Vagina (tissue), 2 donors: ENCODE data around the gene VOPP1. TPM values are rescaled to one million over a fixed set of nuclear protein-coding genes. Genes with fewer than 3 reads are reported as not detected.

ENCODE experiments used
- DNase-seq, 2 donors: peaks; one replicate each; pipeline ENCODE4 v3.0.0-alpha.2; 2017; ENCODE audit errors: extremely low spot score in 2 of 2
- H3K27ac ChIP-seq: fragments of 200-600 bp; sonication (generic); one replicate; pipeline ENCODE4 v1.5.1; 2019
- H3K27me3 ChIP-seq: fragments of 200-600 bp; sonication (generic); one replicate; pipeline ENCODE4 v1.5.1; 2019
- H3K36me3 ChIP-seq, 2 donors: fragments of 200-600 bp; sonication (generic); one replicate each; pipeline ENCODE4 v1.5.1; 2017 to 2019
- H3K4me1 ChIP-seq: fragments of 200-600 bp; sonication (generic); one replicate; pipeline ENCODE4 v1.5.1; 2019
- H3K4me3 ChIP-seq, 2 donors: fragments of 200-600 bp; sonication (generic); 1 replicate in 1 of 2; 2 replicates in 1 of 2; pipeline ENCODE4 v1.5.1; 2016 to 2019
- H3K9me3 ChIP-seq: fragments of 200-600 bp; sonication (generic); one replicate; pipeline ENCODE4 v1.5.1; 2019
- POLR2A ChIP-seq, 2 donors: fragments of 450-650 bp; IDR thresholded peaks; one replicate each; pipeline ENCODE4 v1.6.1; 2017; ENCODE audit warnings: antibody characterized with exemption in 2 of 2, mild to moderate bottlenecking in 2 of 2, moderate library complexity in 2 of 2
- POLR2AphosphoS5 ChIP-seq, 2 donors: sonication (generic); formaldehyde crosslinking; IDR thresholded peaks; one replicate each; pipeline ENCODE4 v1.9.0; 2017; ENCODE audit warnings: antibody characterized with exemption in 2 of 2, mild to moderate bottlenecking in 2 of 2, low read depth in 1 of 2; ENCODE audit not compliant: insufficient read depth in 1 of 2
- intact Hi-C: fragments of 100-400 bp; cut with DNase I; formaldehyde crosslinking; loops from one replicate; pipeline ENCODE4 v1.15.1; 2023
- total RNA-seq: library from RNA; depleted of rRNA; stranded (reverse); fragments of >200 nt; gene quantifications from one replicate; pipeline ENCODE4 v1.2.3, GENCODE V29; 2016
- TF ChIP-seq, protein P1 (sequence below), 3 experiments: fragments of 450-650 bp in 2 of 3; fragments of 200-600 bp in 1 of 3; sonication (generic) in 1 of 3; IDR thresholded peaks; one replicate each; pipeline ENCODE4 v1.5.1; 2017 to 2019; ENCODE audit warnings: antibody characterized with exemption in 3 of 3, mild to moderate bottlenecking in 2 of 3, moderate library complexity in 2 of 3

VOPP1 gene
- total RNA-seq, 1 donor from 2014 or later = 26.3 TPM

DNA sequence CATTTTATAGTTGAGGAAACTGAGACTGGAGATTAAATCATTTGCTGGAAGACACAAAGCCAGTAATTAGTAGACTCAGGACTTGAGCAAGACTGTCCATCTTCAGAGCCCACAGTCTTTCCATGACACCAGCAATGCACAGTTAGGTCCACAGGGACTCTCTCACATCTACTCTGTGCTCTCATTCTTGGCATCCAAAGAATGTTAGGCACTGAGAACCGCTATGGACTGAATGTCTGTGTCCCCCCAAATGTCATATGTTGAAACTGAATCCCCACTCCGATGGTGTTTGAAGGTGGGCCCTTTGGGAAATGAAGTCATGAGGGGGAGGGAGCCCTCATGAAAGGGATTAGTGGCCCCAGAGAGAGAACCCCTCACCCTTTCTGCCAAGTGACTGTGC, 106.6 kb downstream of the VOPP1 start:
- Histone ChIP-seq H3K9me3 (no peaks in the 10 kb centered on the region), H3K36me3 (peaks cover 0 to 17% of the 10 kb centered on the region in 2 donors), H3K4me3 (no peak overlapping the region), H3K27ac (no peak overlapping the region), H3K27me3 (no peaks in the 10 kb centered on the region), H3K4me1 (no peaks in the 10 kb centered on the region)
- DNase-seq = peak in 1 of 2 donors; percentile 54
- intact Hi-C loops = no loop called here
- TF ChIP-seq POLR2A (IDR thresholded peaks at IDR 0.05) = no peak
- TF ChIP-seq POLR2AphosphoS5 (IDR thresholded peaks at IDR 0.05; ENCODE audit: insufficient read depth in 1 of 2, low read depth in 1 of 2) = no peak
- TF ChIP-seq, protein P1, sequence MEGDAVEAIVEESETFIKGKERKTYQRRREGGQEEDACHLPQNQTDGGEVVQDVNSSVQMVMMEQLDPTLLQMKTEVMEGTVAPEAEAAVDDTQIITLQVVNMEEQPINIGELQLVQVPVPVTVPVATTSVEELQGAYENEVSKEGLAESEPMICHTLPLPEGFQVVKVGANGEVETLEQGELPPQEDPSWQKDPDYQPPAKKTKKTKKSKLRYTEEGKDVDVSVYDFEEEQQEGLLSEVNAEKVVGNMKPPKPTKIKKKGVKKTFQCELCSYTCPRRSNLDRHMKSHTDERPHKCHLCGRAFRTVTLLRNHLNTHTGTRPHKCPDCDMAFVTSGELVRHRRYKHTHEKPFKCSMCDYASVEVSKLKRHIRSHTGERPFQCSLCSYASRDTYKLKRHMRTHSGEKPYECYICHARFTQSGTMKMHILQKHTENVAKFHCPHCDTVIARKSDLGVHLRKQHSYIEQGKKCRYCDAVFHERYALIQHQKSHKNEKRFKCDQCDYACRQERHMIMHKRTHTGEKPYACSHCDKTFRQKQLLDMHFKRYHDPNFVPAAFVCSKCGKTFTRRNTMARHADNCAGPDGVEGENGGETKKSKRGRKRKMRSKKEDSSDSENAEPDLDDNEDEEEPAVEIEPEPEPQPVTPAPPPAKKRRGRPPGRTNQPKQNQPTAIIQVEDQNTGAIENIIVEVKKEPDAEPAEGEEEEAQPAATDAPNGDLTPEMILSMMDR (IDR thresholded peaks at IDR 0.05) = no peak

DNA sequence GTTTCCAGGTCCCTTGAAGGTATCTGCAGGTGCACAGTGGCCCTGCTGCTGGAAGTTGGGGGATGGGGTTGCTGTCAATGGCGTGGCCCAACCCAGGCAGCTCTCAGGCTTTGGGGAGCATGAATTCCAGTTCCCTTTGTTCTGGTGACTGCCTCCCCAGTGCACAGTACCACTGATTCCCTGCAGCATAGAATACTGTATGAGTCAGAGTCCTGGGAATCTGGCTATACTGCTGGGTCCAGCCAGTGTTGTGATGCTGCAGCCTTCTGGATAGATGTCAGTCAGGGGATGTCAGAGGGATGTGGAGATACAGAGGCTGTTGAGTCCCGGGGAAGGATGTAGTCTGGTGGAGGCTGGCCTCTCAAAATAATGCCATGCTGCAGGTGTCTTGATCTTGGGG, 107.9 kb downstream of the VOPP1 start:
- TF ChIP-seq POLR2A (IDR thresholded peaks at IDR 0.05) = no peak
- no peak for TF ChIP-seq POLR2AphosphoS5 (IDR thresholded peaks at IDR 0.05; ENCODE audit: insufficient read depth in 1 of 2, low read depth in 1 of 2)
- TF ChIP-seq, protein P1 (IDR thresholded peaks at IDR 0.05) = no peak
- Histone ChIP-seq H3K4me3 (no peak overlapping the region), H3K9me3 (no peaks in the 10 kb centered on the region), H3K27me3 (no peaks in the 10 kb centered on the region), H3K36me3 (peaks cover 0 to 17% of the 10 kb centered on the region in 2 donors), H3K27ac (no peak overlapping the region), H3K4me1 (no peaks in the 10 kb centered on the region)
- intact Hi-C loops = no loop called here
- DNase-seq = no peak

DNA sequence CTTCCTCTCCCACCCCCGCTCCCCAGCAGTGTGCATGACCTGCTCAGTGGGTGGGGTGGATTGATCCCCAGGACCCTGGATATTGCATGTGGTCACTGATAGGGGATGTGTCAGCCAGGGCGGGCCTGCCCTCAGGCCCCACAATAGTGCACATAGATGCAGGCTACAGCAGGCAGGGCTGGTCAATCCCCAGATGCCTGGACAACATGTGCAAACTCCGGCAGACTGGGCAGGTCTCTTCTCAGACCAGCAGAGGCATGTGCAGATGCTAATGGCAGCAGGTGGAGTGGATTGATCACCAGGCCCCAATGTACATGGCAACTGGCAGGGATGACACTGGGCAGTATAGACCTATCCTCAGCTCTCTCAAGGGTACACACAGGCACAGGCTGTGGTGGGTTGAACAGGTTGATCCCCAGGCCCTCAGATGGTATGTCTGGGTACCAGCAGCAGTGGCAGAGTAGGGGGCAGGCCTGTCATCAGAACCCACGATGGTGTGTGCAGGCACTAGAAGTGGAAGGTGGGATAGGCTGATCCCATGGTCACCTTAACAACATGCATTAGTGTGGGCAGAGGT, 108.5 kb downstream of the VOPP1 start:
- Histone ChIP-seq H3K27ac (no peak overlapping the region), H3K4me3 (no peak overlapping the region), H3K4me1 (no peaks in the 10 kb centered on the region), H3K36me3 (peaks cover 0 to 17% of the 10 kb centered on the region in 2 donors), H3K27me3 (no peaks in the 10 kb centered on the region), H3K9me3 (no peaks in the 10 kb centered on the region)
- intact Hi-C loops = no loop called here
- peak in 1 of 2 donors; percentile 80 for DNase-seq
- TF ChIP-seq POLR2AphosphoS5 (IDR thresholded peaks at IDR 0.05; ENCODE audit: insufficient read depth in 1 of 2, low read depth in 1 of 2) (no peak), POLR2A (IDR thresholded peaks at IDR 0.05) (no peak)
- TF ChIP-seq, protein P1 (IDR thresholded peaks at IDR 0.05) = no peak

DNA sequence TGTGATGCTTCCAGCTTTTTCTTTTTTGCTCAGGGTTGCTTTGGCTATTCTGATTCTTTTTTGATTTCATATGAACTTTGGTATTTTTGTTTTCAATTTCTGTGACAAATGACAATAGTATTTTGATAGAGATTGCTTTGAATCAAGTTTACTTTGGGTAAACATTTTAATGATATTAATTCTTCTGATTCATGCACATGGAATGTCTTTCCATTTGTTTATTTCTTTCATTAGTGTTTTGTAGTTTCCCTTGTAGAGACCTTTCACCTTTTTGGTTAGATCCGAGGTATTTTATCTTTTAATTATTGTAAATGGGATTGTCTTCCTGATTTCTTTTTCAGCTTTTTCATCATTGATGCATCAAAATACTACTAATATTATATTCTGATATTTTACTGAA, 114.0 kb downstream of the VOPP1 start:
- intact Hi-C loops = no loop called here
- H3K27me3 ChIP-seq = no peaks in the 10 kb centered on the region

GRCh38 chr7:55457801-55458200, 114.5 kb downstream of the VOPP1 start:
- Histone ChIP-seq H3K27me3 (no peaks in the 10 kb centered on the region), H3K4me3 (no peak overlapping the region), H3K4me1 (no peaks in the 10 kb centered on the region), H3K27ac (no peak overlapping the region), H3K36me3 (no peaks in the 10 kb centered on the region), H3K9me3 (no peaks in the 10 kb centered on the region)
- intact Hi-C loops = no loop called here
- no peak for DNase-seq
- TF ChIP-seq POLR2A (IDR thresholded peaks at IDR 0.05) = no peak
- no peak for TF ChIP-seq POLR2AphosphoS5 (IDR thresholded peaks at IDR 0.05; ENCODE audit: insufficient read depth in 1 of 2, low read depth in 1 of 2)
- TF ChIP-seq, protein P1 (IDR thresholded peaks at IDR 0.05) = no peak

More for the DNA sequence above, 114.0 kb downstream of the VOPP1 start:
- no peak overlapping the region for H3K4me3 ChIP-seq
- no peaks in the 10 kb centered on the region for H3K4me1 ChIP-seq
- no peaks in the 10 kb centered on the region for H3K36me3 ChIP-seq
- no peaks in the 10 kb centered on the region for H3K9me3 ChIP-seq
- no peak for DNase-seq
- TF ChIP-seq POLR2A (IDR thresholded peaks at IDR 0.05) = no peak
- TF ChIP-seq POLR2AphosphoS5 (IDR thresholded peaks at IDR 0.05; ENCODE audit: insufficient read depth in 1 of 2, low read depth in 1 of 2) = no peak
- no peak overlapping the region for H3K27ac ChIP-seq
